Spleen (tissue), 11 donors: ENCODE measurements around the gene DYNLT1. TPM values are rescaled to one million over a fixed set of nuclear protein-coding genes. Genes with fewer than 3 reads are reported as not detected.
A peak's percentile ranks its signal among the peaks of the same experiment; 100 is the strongest.

Experiments used
- DNase-seq: peaks from one replicate; pipeline ENCODE4 v3.0.0-alpha.2; 2020
- H3K27ac ChIP-seq, 8 donors: fragments of 200-600 bp; sonication (generic) in 7 of 8; 1 replicate in 4 of 8; 2 replicates in 4 of 8; pipeline versions ENCODE4 v1.5.0 to v1.8.0; 2016 to 2021; ENCODE audit warnings: inconsistent platforms in 4 of 8, mild to moderate bottlenecking in 4 of 8, moderate library complexity in 1 of 8
- H3K27me3 ChIP-seq, 7 donors: fragments of 200-600 bp; sonication (generic) in 6 of 7; replicated peaks in 1 of 7; 1 replicate in 4 of 7; 2 replicates in 3 of 7; pipeline versions ENCODE4 v1.5.0 to v1.8.0; 2016 to 2021; ENCODE audit warnings: inconsistent platforms in 3 of 7, mild to moderate bottlenecking in 1 of 7
- H3K36me3 ChIP-seq, 6 donors: fragments of 200-600 bp; sonication (generic) in 5 of 6; 1 replicate in 4 of 6; 2 replicates in 2 of 6; pipeline versions ENCODE4 v1.5.0 to v1.8.0; 2016 to 2021; ENCODE audit warnings: inconsistent platforms in 2 of 6
- H3K4me1 ChIP-seq, 6 donors: fragments of 200-600 bp; sonication (generic) in 5 of 6; 1 replicate in 3 of 6; 2 replicates in 3 of 6; pipeline versions ENCODE4 v1.5.0 to v1.8.0; 2016 to 2021; ENCODE audit warnings: inconsistent platforms in 3 of 6
- H3K4me3 ChIP-seq, 8 donors: fragments of 200-600 bp; sonication (generic) in 7 of 8; 1 replicate in 4 of 8; 2 replicates in 4 of 8; pipeline versions ENCODE4 v1.5.0 to v1.8.0; 2016 to 2021; ENCODE audit warnings: inconsistent platforms in 4 of 8, mild to moderate bottlenecking in 4 of 8, moderate library complexity in 2 of 8
- H3K9me3 ChIP-seq, 8 donors: fragments of 200-600 bp; sonication (generic) in 7 of 8; 1 replicate in 4 of 8; 2 replicates in 4 of 8; pipeline versions ENCODE4 v1.5.0 to v1.8.0; 2016 to 2021; ENCODE audit warnings: inconsistent platforms in 4 of 8
- POLR2A ChIP-seq, 3 donors: fragments of 450-650 bp; IDR thresholded peaks; one replicate each; pipeline ENCODE4 v1.5.1; 2017; ENCODE audit warnings: antibody characterized with exemption in 3 of 3, mild to moderate bottlenecking in 1 of 3
- POLR2AphosphoS5 ChIP-seq, 3 donors: sonication (generic); formaldehyde crosslinking; IDR thresholded peaks; one replicate each; pipeline ENCODE4 v1.5.1; 2017; ENCODE audit warnings: antibody characterized with exemption in 3 of 3
- WGBS, 5 donors: extraction: QIAGEN DNeasy Blood & Tissue Kit in 3 of 5; methylation state at CpG; one replicate each; pipeline versions ENCODE4 v1.1.5 to v1.1.7; 2013 to 2018; 5-methylcytosine and 5-hydroxymethylcytosine counted together
- intact Hi-C: fragments of 100-400 bp; cut with DNase I; formaldehyde crosslinking; loops from one replicate; pipeline ENCODE4 v1.15.0; 2023; ENCODE audit warnings: low total_unique reads
- polyA plus RNA-seq, 3 donors: library from polyadenylated mRNA; stranded (reverse); fragments of 200-250 nt; gene quantifications; one replicate each; pipeline ENCODE4 v1.2.1, GENCODE V29; 2013
- total RNA-seq, 7 donors: library from RNA; depleted of rRNA in 3 of 7; stranded (reverse); fragments of >200 nt in 3 of 7; fragmentation: NEBNext Ultra II Directional in 4 of 7; extraction: Animal tissue kit (Norgen Biotek cat#: 25700) in 4 of 7; gene quantifications; one replicate each; pipeline versions ENCODE4 v1.1.0 to v1.2.1, GENCODE V29; 2016 to 2021
- TF ChIP-seq, protein P1 (sequence below), 11 experiments: fragments of 200-600 bp in 7 of 11; fragments of 450-650 bp in 4 of 11; sonication (generic) in 4 of 11; IDR thresholded peaks in 8 of 11; conservative IDR thresholded peaks in 3 of 11; 1 replicate in 7 of 11; 2 replicates in 4 of 11; pipeline versions ENCODE4 v1.4.0 to v1.8.0; 2016 to 2021; ENCODE audit warnings: antibody characterized with exemption in 11 of 11, inconsistent platforms in 4 of 11, mild to moderate bottlenecking in 1 of 11
- donor health status: healthy with polysubstance abuse.
- donor health status: DM: no; HTN: no; CAD: no; lungs with moderate emphysema.
- donor health status: DM: no; HTN: no; CAD: no.
- donor health status: Bipolar disorder and iron deficiency.
- donor health status: healthy.
- donor health status: DM: no; HTN: no; CAD: no.
- donor health status: DM: yes; HTN: yes; CAD: no.

Gene DYNLT1
- total and polyA plus RNA-seq, 10 donors, result 61.3 to 131 (median 75.8) TPM

GRCh38 chr6:158645064-158646022 is 800 bp upstream of the DYNLT1 start:
- Histone ChIP-seq H3K9me3 (no peaks in the 10 kb centered on the region), H3K4me1 (peaks cover 39 to 68% (median 62%) of the 10 kb centered on the region in 6 donors), H3K27ac (peak overlapping the region; percentile 95 to 100 (median 99)), H3K4me3 (peak overlapping the region; percentile 79 to 96 (median 90)), H3K27me3 (no peaks in the 10 kb centered on the region), H3K36me3 (peaks cover 0 to 20% (median 2%) of the 10 kb centered on the region in 6 donors)
- TF ChIP-seq, protein P1, sequence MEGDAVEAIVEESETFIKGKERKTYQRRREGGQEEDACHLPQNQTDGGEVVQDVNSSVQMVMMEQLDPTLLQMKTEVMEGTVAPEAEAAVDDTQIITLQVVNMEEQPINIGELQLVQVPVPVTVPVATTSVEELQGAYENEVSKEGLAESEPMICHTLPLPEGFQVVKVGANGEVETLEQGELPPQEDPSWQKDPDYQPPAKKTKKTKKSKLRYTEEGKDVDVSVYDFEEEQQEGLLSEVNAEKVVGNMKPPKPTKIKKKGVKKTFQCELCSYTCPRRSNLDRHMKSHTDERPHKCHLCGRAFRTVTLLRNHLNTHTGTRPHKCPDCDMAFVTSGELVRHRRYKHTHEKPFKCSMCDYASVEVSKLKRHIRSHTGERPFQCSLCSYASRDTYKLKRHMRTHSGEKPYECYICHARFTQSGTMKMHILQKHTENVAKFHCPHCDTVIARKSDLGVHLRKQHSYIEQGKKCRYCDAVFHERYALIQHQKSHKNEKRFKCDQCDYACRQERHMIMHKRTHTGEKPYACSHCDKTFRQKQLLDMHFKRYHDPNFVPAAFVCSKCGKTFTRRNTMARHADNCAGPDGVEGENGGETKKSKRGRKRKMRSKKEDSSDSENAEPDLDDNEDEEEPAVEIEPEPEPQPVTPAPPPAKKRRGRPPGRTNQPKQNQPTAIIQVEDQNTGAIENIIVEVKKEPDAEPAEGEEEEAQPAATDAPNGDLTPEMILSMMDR (IDR thresholded peaks at IDR 0.05 in 8 of 11, conservative IDR thresholded peaks at IDR 0.05 in 3 of 11), result no peak
- TF ChIP-seq POLR2A (IDR thresholded peaks at IDR 0.05), result peak in 1 of 3 donors; percentile 8
- no peak for DNase-seq
- 26 to 34% (median 31%) methylated on average over 21 of the region's 21 CpGs for WGBS, 5 donors
- intact Hi-C loops, result no loop called here

DNA sequence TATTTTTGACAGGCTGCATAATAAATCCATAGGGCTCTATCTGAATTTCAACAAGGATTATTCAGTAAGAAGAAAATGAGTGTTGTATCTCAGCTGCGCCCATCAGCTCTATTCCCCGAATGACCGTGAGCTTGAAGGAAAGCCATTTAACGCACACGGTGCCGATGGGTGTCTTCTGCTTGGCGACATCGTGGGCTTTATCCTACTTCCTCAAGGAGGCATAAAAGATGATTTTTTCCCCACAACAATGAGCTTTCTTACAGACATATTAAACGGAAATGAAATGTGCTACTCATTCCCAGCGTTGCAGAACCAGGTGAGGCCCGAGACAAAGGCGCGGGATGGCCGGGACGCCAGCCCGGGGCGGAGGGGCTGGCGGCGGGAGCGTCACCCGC is 710 bp downstream of the DYNLT1 start:
- no peak for DNase-seq
- intact Hi-C loops, result no loop called here
- Histone ChIP-seq H3K4me3 (peak overlapping the region; percentile 79 to 96 (median 90)), H3K36me3 (peaks cover 0 to 35% (median 9%) of the 10 kb centered on the region in 6 donors), H3K27me3 (no peaks in the 10 kb centered on the region), H3K4me1 (peaks cover 31 to 68% (median 61%) of the 10 kb centered on the region in 6 donors), H3K27ac (peak overlapping the region; percentile 95 to 100 (median 99)), H3K9me3 (no peaks in the 10 kb centered on the region)
- TF ChIP-seq POLR2AphosphoS5 (IDR thresholded peaks at IDR 0.05) (no peak), POLR2A (IDR thresholded peaks at IDR 0.05) (no peak)
- TF ChIP-seq, protein P1 (IDR thresholded peaks at IDR 0.05 in 8 of 11, conservative IDR thresholded peaks at IDR 0.05 in 3 of 11), result no peak
- WGBS, 5 donors, result 1% methylated on average over 20 to 21 of the region's 21 CpGs

GRCh38 chr6:158642097-158642601 is 2.4 kb downstream of the DYNLT1 start:
- peak overlapping the region in 7 of 8 donors; percentile 3 to 100 (median 98) for H3K27ac ChIP-seq
- intact Hi-C loops, result no loop called here
- peak overlapping the region in 3 of 8 donors; percentile 79 to 91 (median 86) for H3K4me3 ChIP-seq
- no peak for DNase-seq
- H3K27me3 ChIP-seq, result no peaks in the 10 kb centered on the region
- H3K36me3 ChIP-seq, result peaks cover 3 to 51% (median 18%) of the 10 kb centered on the region in 6 donors
- no peak for TF ChIP-seq POLR2AphosphoS5 (IDR thresholded peaks at IDR 0.05)
- TF ChIP-seq, protein P1 (IDR thresholded peaks at IDR 0.05 in 8 of 11, conservative IDR thresholded peaks at IDR 0.05 in 3 of 11), result no peak
- no peak for TF ChIP-seq POLR2A (IDR thresholded peaks at IDR 0.05)
- H3K9me3 ChIP-seq, result no peaks in the 10 kb centered on the region
- peaks cover 30 to 69% (median 59%) of the 10 kb centered on the region in 6 donors for H3K4me1 ChIP-seq
- 82 to 90% (median 87%) methylated on average over 8 of the region's 8 CpGs for WGBS, 5 donors

- DNase-seq, result no peak
- peak overlapping the region in 3 of 8 donors; percentile 22 to 100 (median 56) for H3K27ac ChIP-seq
- TF ChIP-seq POLR2AphosphoS5 (IDR thresholded peaks at IDR 0.05), result peak in 1 of 3 donors; percentile 24
- no peak for TF ChIP-seq POLR2A (IDR thresholded peaks at IDR 0.05)
- H3K4me3 ChIP-seq, result no peak overlapping the region
- WGBS, 5 donors, result 75 to 87% (median 86%) methylated on average over 2 of the region's 2 CpGs
- H3K27me3 ChIP-seq, result no peaks in the 10 kb centered on the region
- H3K9me3 ChIP-seq, result no peaks in the 10 kb centered on the region
- H3K36me3 ChIP-seq, result peaks cover 6 to 67% (median 33%) of the 10 kb centered on the region in 6 donors
- intact Hi-C loops, result no loop called here
- peaks cover 30 to 72% (median 57%) of the 10 kb centered on the region in 6 donors for H3K4me1 ChIP-seq
These were observed 4.0 kb downstream of the DYNLT1 start for GRCh38 chr6:158640519-158640918.
